ENCODE measurements around the gene LCN1.

The LCN1 gene

GRCh38 chr9:135566552-135566951, 45.3 kb downstream of the LCN1 start:
- no peak for DNase-seq (ENCODE audit: low read depth in 3 of 3)

- no peak for DNase-seq (ENCODE audit: low read depth in 3 of 3)
These were observed 46.1 kb downstream of the LCN1 start for GRCh38 chr9:135567311-135567710.

DNA sequence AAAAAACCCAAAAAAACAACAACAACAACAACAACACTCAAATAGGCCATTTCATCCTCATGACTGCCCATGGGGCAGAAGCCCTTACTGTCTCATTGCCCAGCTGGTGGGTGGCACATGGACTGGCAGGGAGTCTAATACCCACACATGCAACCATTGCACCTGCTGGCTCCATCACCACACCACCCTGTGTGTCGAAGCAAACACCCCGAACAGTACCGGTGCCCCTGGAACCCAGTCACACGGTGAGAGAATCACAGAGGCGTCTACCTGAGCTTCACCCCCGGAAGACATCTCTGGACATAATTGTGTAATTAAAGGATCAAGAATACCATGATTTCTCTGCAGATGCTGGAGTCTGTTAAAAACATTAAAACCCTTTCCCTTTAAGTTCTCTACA, 46.8 kb downstream of the LCN1 start:
- no peak for DNase-seq (ENCODE audit: low read depth in 3 of 3)

GRCh38 chr9:135570456-135570855, 49.2 kb downstream of the LCN1 start:
- DNase-seq (ENCODE audit: low read depth in 3 of 3) = no peak

- DNase-seq (ENCODE audit: low read depth in 3 of 3) = no peak
These were observed 51.0 kb downstream of the LCN1 start for GRCh38 chr9:135572233-135572632.

DNA sequence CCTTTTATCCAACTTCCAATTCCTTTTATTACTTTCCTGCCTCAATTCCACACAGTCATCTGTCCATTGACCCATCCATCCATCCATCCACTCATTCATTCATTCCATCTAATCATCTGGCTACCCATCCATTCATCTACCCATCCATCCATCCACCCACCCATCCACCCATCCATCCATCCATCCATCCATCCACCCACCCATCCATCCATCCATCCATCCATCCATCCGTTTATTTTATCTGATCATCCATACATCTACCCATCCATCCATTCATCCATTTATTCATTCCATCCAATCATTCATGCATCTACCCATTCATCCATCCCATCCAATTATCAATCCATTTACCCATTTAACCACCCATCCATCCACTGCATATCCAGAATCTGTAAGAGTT, 51.9 kb downstream of the LCN1 start:
- no peak for DNase-seq (ENCODE audit: low read depth in 3 of 3)

- no peak for DNase-seq (ENCODE audit: low read depth in 3 of 3)
These were observed 53.1 kb downstream of the LCN1 start for GRCh38 chr9:135574331-135574730.

DNA sequence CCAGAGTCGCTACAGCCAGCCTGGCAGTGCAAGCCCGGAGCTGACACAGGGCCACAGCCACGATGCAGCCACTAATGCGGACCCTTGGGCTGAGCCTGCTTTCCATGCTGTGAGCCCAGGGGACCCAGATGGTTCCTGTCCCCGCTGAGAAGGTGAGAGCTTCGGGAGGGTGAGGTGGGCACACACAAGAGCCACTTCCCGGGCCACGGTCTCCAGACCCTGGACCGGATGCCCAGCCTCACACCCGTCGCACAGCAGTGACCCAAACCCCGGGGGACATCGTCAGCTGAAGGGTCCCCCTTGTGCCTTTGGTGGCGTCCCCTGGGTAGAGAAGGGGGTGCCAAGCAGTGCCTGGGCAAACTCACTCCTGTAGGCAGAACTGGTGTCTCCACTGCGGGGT, 53.7 kb downstream of the LCN1 start:
- DNase-seq (ENCODE audit: low read depth in 3 of 3) = no peak

Measured in stimulated activated CD4-positive, alpha-beta T cell treated with anti-CD3 and anti-CD28 coated beads, TNF-alpha, amount 100 ng/mL, for 48 hours (primary cell).